ENCODE results near the gene OR2C3.

- TF ChIP-seq CTCF (IDR thresholded peaks at IDR 0.05) (no peak), POLR2A (IDR thresholded peaks at IDR 0.05) (no peak)
These were observed 16.0 kb upstream of the OR2C3 start for GRCh38 chr1:247552231-247552630.
